HG03025 (cell line): ENCODE measurements around the gene GALNT15.

ENCODE experiments used
- ATAC-seq: cut with Tn5 transposase; IDR thresholded peaks from one replicate; pipeline ENCODE4 v1.9.1; 2021; ENCODE audit warnings: mild to moderate bottlenecking, moderate library complexity; ENCODE audit not compliant: unreplicated experiment, low FRiP score

The GALNT15 gene

GRCh38 chr3:16148783-16149182 is 25.7 kb upstream of the GALNT15 start:
- ATAC-seq = no peak

GRCh38 chr3:16150285-16150684 is 24.2 kb upstream of the GALNT15 start:
- no peak for ATAC-seq

- ATAC-seq = no peak
Observed at GRCh38 chr3:16151109-16151508, 23.4 kb upstream of the GALNT15 start.

- no peak for ATAC-seq
Observed at GRCh38 chr3:16168211-16168610, 6.3 kb upstream of the GALNT15 start.

- no peak for ATAC-seq
Observed at GRCh38 chr3:16171009-16171408, 3.5 kb upstream of the GALNT15 start.

- ATAC-seq = no peak
Observed at GRCh38 chr3:16171825-16172224, 2.7 kb upstream of the GALNT15 start.

GRCh38 chr3:16173283-16174025 is 1.0 kb upstream of the GALNT15 start:
- ATAC-seq = no peak

GRCh38 chr3:16174026-16174355 is 489 bp upstream of the GALNT15 start:
- ATAC-seq = no peak

GRCh38 chr3:16174976-16175901 is 759 bp downstream of the GALNT15 start:
- no peak for ATAC-seq

- ATAC-seq = no peak
Observed at GRCh38 chr3:16176391-16177030, 2.0 kb downstream of the GALNT15 start.

GRCh38 chr3:16177382-16177781 is 2.9 kb downstream of the GALNT15 start:
- no peak for ATAC-seq

GRCh38 chr3:16177962-16178627 is 3.6 kb downstream of the GALNT15 start:
- ATAC-seq = peak; percentile 68

- ATAC-seq = no peak
Observed at GRCh38 chr3:16178628-16178988, 4.1 kb downstream of the GALNT15 start.

GRCh38 chr3:16179261-16179660 is 4.8 kb downstream of the GALNT15 start:
- no peak for ATAC-seq

- no peak for ATAC-seq
Observed at GRCh38 chr3:16179771-16180736, 5.6 kb downstream of the GALNT15 start.

- no peak for ATAC-seq
Observed at GRCh38 chr3:16180737-16181134, 6.3 kb downstream of the GALNT15 start.

- ATAC-seq = no peak
Observed at GRCh38 chr3:16181361-16181760, 6.9 kb downstream of the GALNT15 start.

GRCh38 chr3:16182183-16182582 is 7.7 kb downstream of the GALNT15 start:
- ATAC-seq = no peak

- ATAC-seq = no peak
Observed at GRCh38 chr3:16182612-16183011, 8.1 kb downstream of the GALNT15 start.

GRCh38 chr3:16183082-16183481 is 8.6 kb downstream of the GALNT15 start:
- no peak for ATAC-seq
